B cell (primary cell): ENCODE results near the gene ZBTB8OS. TPM values are rescaled to one million over a fixed set of nuclear protein-coding genes. Genes with fewer than 3 reads are reported as not detected.

ENCODE experiments used
- ATAC-seq: fragments of 200-7000 bp; cut with Tn5 transposase; one replicate; pipeline ENCODE4 v1.10.0; 2021; ENCODE audit warnings: low read depth, mild to moderate bottlenecking, moderate number of reproducible peaks, moderate library complexity
- CTCF ChIA-PET: fragments of 350-600 bp; sonication (Branson Sonifier 250); formaldehyde crosslinking; loops from one replicate; lab custom pipeline; 2021; ENCODE audit warnings: antibody characterized with exemption, inconsistent platforms; lab: Charles Lee
- POLR2A ChIA-PET: fragments of 350-600 bp; sonication (Branson Sonifier 250); formaldehyde crosslinking; loops from one replicate; lab custom pipeline; 2021; ENCODE audit warnings: antibody characterized with exemption; lab: Charles Lee
- DNase-seq: peaks from one replicate; pipeline ENCODE4 v3.0.0; 2013
- H2AFZ ChIP-seq: 2 replicates; pipeline ENCODE4 v1.6.1; 2012; ENCODE audit warnings: mild to moderate bottlenecking, low read depth, low read length; ENCODE audit not compliant: insufficient read depth, poor library complexity, severe bottlenecking
- H3K27ac ChIP-seq, 2 donors: 1 replicate in 1 of 2; 2 replicates in 1 of 2; pipeline ENCODE4 v1.5.1; 2012 to 2013; ENCODE audit warnings: low read length in 2 of 2, mild to moderate bottlenecking in 2 of 2, moderate library complexity in 1 of 2
- H3K27me3 ChIP-seq, 4 experiments: fragments of 200-600 bp in 1 of 4; sonication (generic) in 1 of 4; replicated peaks in 1 of 4; 1 replicate in 2 of 4; 2 replicates in 2 of 4; pipeline versions ENCODE4 v1.6.1 to v1.7.0; 2013 to 2016; ENCODE audit warnings: low read length in 3 of 4, mild to moderate bottlenecking in 2 of 4, mixed read lengths in 1 of 4, moderate library complexity in 1 of 4; ENCODE audit not compliant: insufficient read depth in 4 of 4, control insufficient read depth in 3 of 4; ENCODE audit errors: control extremely low read depth in 1 of 4
- H3K36me3 ChIP-seq, 2 experiments: replicated peaks in 1 of 2; 1 replicate in 1 of 2; 2 replicates in 1 of 2; pipeline versions ENCODE4 v1.6.1 to v1.7.1; 2013; ENCODE audit warnings: low read length in 1 of 2; ENCODE audit not compliant: insufficient read depth in 2 of 2, control insufficient read depth in 1 of 2; ENCODE audit errors: control extremely low read depth in 1 of 2, extremely low read depth in 1 of 2
- H3K4me1 ChIP-seq, 2 donors: fragments of 200-600 bp in 1 of 2; sonication (generic) in 1 of 2; 1 replicate in 1 of 2; 2 replicates in 1 of 2; pipeline versions ENCODE4 v1.5.1 to v1.6.1; 2013 to 2017; ENCODE audit warnings: low read length in 2 of 2; ENCODE audit not compliant: control insufficient read depth in 2 of 2, insufficient read depth in 2 of 2
- H3K4me2 ChIP-seq: replicated peaks from 2 replicates; pipeline ENCODE3; 2012; ENCODE audit warnings: mild to moderate bottlenecking, low read depth, low read length; ENCODE audit not compliant: poor library complexity, severe bottlenecking
- H3K4me3 ChIP-seq, 5 experiments: fragments of 200-600 bp in 1 of 5; sonication (generic) in 1 of 5; 1 replicate in 3 of 5; 2 replicates in 2 of 5; pipeline versions ENCODE4 v1.5.1 to v1.7.0; 2011 to 2016; ENCODE audit warnings: low read length in 4 of 5, mild to moderate bottlenecking in 4 of 5, low read depth in 2 of 5, control low read depth in 1 of 5, moderate library complexity in 1 of 5; ENCODE audit not compliant: insufficient read depth in 1 of 5; ENCODE audit errors: control extremely low read depth in 1 of 5, extremely low read depth in 1 of 5
- H3K79me2 ChIP-seq: fragments of 200-600 bp; sonication (generic); one replicate; pipeline ENCODE4 v1.6.0; 2016; ENCODE audit warnings: low read length; ENCODE audit not compliant: control insufficient read depth, insufficient read depth
- H3K9ac ChIP-seq: fragments of 200-600 bp; sonication (generic); 2 replicates; pipeline ENCODE4 v1.6.1; 2017; ENCODE audit warnings: mild to moderate bottlenecking, low read length, moderate library complexity
- H3K9me3 ChIP-seq, 3 donors: one replicate each; pipeline versions ENCODE4 v1.6.1 to v1.7.1; 2013; ENCODE audit warnings: low read length in 2 of 3; ENCODE audit not compliant: control insufficient read depth in 2 of 3, insufficient read depth in 1 of 3; ENCODE audit errors: control extremely low read depth in 1 of 3
- H4K20me1 ChIP-seq: 2 replicates; pipeline ENCODE4 v1.6.0; 2012; ENCODE audit warnings: mild to moderate bottlenecking, low read length; ENCODE audit not compliant: insufficient read depth, control insufficient read depth, poor library complexity, severe bottlenecking
- H3K27ac Mint-ChIP-seq: one replicate; pipeline ENCODE4 v1.8.0; 2021; ENCODE audit warnings: mixed read lengths
- H3K27me3 Mint-ChIP-seq: one replicate; pipeline ENCODE4 v1.8.0; 2021; ENCODE audit warnings: mixed read lengths
- H3K4me1 Mint-ChIP-seq: one replicate; pipeline ENCODE4 v1.8.0; 2021; ENCODE audit warnings: mixed read lengths
- H3K4me3 Mint-ChIP-seq: one replicate; pipeline ENCODE4 v1.8.0; 2021; ENCODE audit warnings: mixed read lengths
- H3K9me3 Mint-ChIP-seq: one replicate; pipeline ENCODE4 v1.8.0; 2022; ENCODE audit warnings: mixed read lengths; ENCODE audit not compliant: insufficient read depth
- CTCF ChIP-seq: fragments of 200-600 bp; IDR thresholded peaks from one replicate; pipeline ENCODE4 v1.8.0; 2022; ENCODE audit warnings: antibody characterized with exemption, mild to moderate bottlenecking
- EZH2 ChIP-seq: IDR thresholded peaks from 2 replicates; pipeline ENCODE4 v1.6.1; 2012; ENCODE audit warnings: borderline replicate concordance, low read depth, mild to moderate bottlenecking, moderate library complexity, low read length; ENCODE audit not compliant: insufficient read depth, poor library complexity, severe bottlenecking
- WGBS: methylation state at CpG from one replicate; pipeline ENCODE4 v1.1.5; 2013; ENCODE audit warnings: missing lambda C conversion rate; ENCODE audit not compliant: insufficient coverage; 5-methylcytosine and 5-hydroxymethylcytosine counted together
- intact Hi-C: fragments of 100-400 bp; cut with micrococcal nuclease; formaldehyde crosslinking; loops from one replicate; pipeline ENCODE4 v1.10.0; 2022
- polyA plus RNA-seq: library from polyadenylated mRNA; depleted of rRNA; stranded (reverse); fragments of >200 nt; gene quantifications from 2 replicates; pipeline ENCODE4 v1.2.3, GENCODE V29; 2012
- total RNA-seq, 2 donors: library from RNA; stranded (reverse); fragments of 120-200 nt in 1 of 2; gene quantifications; 1 replicate in 1 of 2; 2 replicates in 1 of 2; pipeline versions ENCODE4 v1.2.3 to v1.2.4, GENCODE V29; 2013 to 2022

ZBTB8OS gene
- total and polyA plus RNA-seq, 2 donors (not counting 1 experiment from before 2014, with no cell fraction given): 35.1 to 50.9 TPM

GRCh38 chr1:32683397-32683796 is 33.0 kb upstream of the ZBTB8OS start:
- DNase-seq (no peak), ATAC-seq (no peak)
- H3K36me3 ChIP-seq: peaks cover 11 to 58% of the 10 kb centered on the region in 2 experiments
- H3K9me3 ChIP-seq: no peaks in the 10 kb centered on the region
- H3K4me1 ChIP-seq: no peaks in the 10 kb centered on the region
- CTCF ChIA-PET: interaction anchor here (0.9 kb wide), 1 partner anchor 163 kb away, joined by 3 read pairs; no protein-coding TSS in a partner anchor
- TF ChIP-seq EZH2: no peak
- no peak for TF ChIP-seq CTCF
- POLR2A ChIA-PET: no interaction called here
- H2AFZ ChIP-seq: no peak overlapping the region
- H3K9ac ChIP-seq: no peak overlapping the region
- H3K27me3 Mint-ChIP-seq: no peaks in the 10 kb centered on the region
- intact Hi-C loops: no loop called here
- no peak overlapping the region for H3K4me2 ChIP-seq
- H3K79me2 ChIP-seq: no peaks in the 10 kb centered on the region
- H3K27ac Mint-ChIP-seq: no peak overlapping the region
- no peaks in the 10 kb centered on the region for H3K27me3 ChIP-seq
- H3K4me1 Mint-ChIP-seq: no peaks in the 10 kb centered on the region
- no peak overlapping the region for H3K4me3 ChIP-seq
- no peaks in the 10 kb centered on the region for H4K20me1 ChIP-seq
- WGBS: 94% methylated on average over 2 of the region's 3 CpGs
- no peaks in the 10 kb centered on the region for H3K9me3 Mint-ChIP-seq
- H3K27ac ChIP-seq: no peak overlapping the region
- H3K4me3 Mint-ChIP-seq: no peak overlapping the region

- H3K4me3 Mint-ChIP-seq: no peak overlapping the region
- TF ChIP-seq EZH2: no peak
- TF ChIP-seq CTCF: no peak
- H3K9me3 Mint-ChIP-seq: no peaks in the 10 kb centered on the region
- no peaks in the 10 kb centered on the region for H3K79me2 ChIP-seq
- H3K4me1 Mint-ChIP-seq: no peaks in the 10 kb centered on the region
- intact Hi-C loops: no loop called here
- ChIA-PET CTCF (no interaction called here), POLR2A (no interaction called here)
- H4K20me1 ChIP-seq: no peaks in the 10 kb centered on the region
- no peak overlapping the region for H2AFZ ChIP-seq
- ATAC-seq (no peak), DNase-seq (no peak)
- no peak overlapping the region for H3K27ac ChIP-seq
- no peaks in the 10 kb centered on the region for H3K4me1 ChIP-seq
- no peak overlapping the region for H3K4me2 ChIP-seq
- H3K4me3 ChIP-seq: no peak overlapping the region
- no peaks in the 10 kb centered on the region for H3K27me3 ChIP-seq
- H3K9me3 ChIP-seq: no peaks in the 10 kb centered on the region
- peaks cover 15 to 70% of the 10 kb centered on the region in 2 experiments for H3K36me3 ChIP-seq
- no peak overlapping the region for H3K27ac Mint-ChIP-seq
- H3K9ac ChIP-seq: no peak overlapping the region
- no peaks in the 10 kb centered on the region for H3K27me3 Mint-ChIP-seq
- no CpG with 5 or more reads among the region's 3 CpGs for WGBS
Observed at GRCh38 chr1:32681999-32682398, 31.6 kb upstream of the ZBTB8OS start.
